ENCODE measurements around the gene BABAM1. TPM values are rescaled to one million over a fixed set of nuclear protein-coding genes. Genes with fewer than 3 reads are reported as not detected.

Gene BABAM1
- total RNA-seq, 1 experiment from 2014 or later: 146 TPM

- TF ChIP-seq, protein P1, sequence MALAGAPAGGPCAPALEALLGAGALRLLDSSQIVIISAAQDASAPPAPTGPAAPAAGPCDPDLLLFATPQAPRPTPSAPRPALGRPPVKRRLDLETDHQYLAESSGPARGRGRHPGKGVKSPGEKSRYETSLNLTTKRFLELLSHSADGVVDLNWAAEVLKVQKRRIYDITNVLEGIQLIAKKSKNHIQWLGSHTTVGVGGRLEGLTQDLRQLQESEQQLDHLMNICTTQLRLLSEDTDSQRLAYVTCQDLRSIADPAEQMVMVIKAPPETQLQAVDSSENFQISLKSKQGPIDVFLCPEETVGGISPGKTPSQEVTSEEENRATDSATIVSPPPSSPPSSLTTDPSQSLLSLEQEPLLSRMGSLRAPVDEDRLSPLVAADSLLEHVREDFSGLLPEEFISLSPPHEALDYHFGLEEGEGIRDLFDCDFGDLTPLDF (CRISPR knock-in tag; IDR thresholded peaks at IDR 0.05): no peak
- 0 out of 2 replicates have a peak, but pooled peaks have one; percentile 28 for TF ChIP-seq ZBTB21 (CRISPR knock-in tag; IDR thresholded peaks at IDR 0.05; ENCODE audit: borderline replicate concordance)
- TF ChIP-seq NFE2L1 (CRISPR knock-in tag; IDR thresholded peaks at IDR 0.05): peak; percentile 42; the same call in 1 of the 2 replicates
Measured at GRCh38 chr19:17327068-17327653, 59.9 kb downstream of the BABAM1 start (continued).

- POLR2A ChIA-PET: interaction anchor here (0.5 to 1.4 kb wide), 8 partner anchors 11 to 669 kb away, joined by 3 to 11 read pairs (median 4); partner anchors contain the start of genes ABHD8, DDA1 and MRPL34
- H3K4me3 Mint-ChIP-seq: peak overlapping the region; percentile 84
- TF ChIP-seq, protein P2, sequence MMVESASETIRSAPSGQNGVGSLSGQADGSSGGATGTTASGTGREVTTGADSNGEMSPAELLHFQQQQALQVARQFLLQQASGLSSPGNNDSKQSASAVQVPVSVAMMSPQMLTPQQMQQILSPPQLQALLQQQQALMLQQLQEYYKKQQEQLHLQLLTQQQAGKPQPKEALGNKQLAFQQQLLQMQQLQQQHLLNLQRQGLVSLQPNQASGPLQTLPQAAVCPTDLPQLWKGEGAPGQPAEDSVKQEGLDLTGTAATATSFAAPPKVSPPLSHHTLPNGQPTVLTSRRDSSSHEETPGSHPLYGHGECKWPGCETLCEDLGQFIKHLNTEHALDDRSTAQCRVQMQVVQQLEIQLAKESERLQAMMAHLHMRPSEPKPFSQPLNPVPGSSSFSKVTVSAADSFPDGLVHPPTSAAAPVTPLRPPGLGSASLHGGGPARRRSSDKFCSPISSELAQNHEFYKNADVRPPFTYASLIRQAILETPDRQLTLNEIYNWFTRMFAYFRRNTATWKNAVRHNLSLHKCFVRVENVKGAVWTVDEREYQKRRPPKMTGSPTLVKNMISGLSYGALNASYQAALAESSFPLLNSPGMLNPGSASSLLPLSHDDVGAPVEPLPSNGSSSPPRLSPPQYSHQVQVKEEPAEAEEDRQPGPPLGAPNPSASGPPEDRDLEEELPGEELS (CRISPR knock-in tag; IDR thresholded peaks at IDR 0.05): peak; percentile 86; the same call in 1 of the 2 replicates
- TF ChIP-seq ATF6 (CRISPR knock-in tag; IDR thresholded peaks at IDR 0.05) (no peak), ZNF416 (CRISPR knock-in tag; IDR thresholded peaks at IDR 0.05) (no peak), ZMAT4 (CRISPR knock-in tag; IDR thresholded peaks at IDR 0.05) (no peak), SP1 (CRISPR knock-in tag; conservative IDR thresholded peaks at IDR 0.05) (peak; percentile 77), ESRRA (CRISPR knock-in tag; IDR thresholded peaks at IDR 0.05; ENCODE audit: borderline replicate concordance) (no peak), CTCF (IDR thresholded peaks at IDR 0.05) (0 out of 2 replicates have a peak, but pooled peaks have one; percentile 17)
- TF ChIP-seq, protein P3, sequence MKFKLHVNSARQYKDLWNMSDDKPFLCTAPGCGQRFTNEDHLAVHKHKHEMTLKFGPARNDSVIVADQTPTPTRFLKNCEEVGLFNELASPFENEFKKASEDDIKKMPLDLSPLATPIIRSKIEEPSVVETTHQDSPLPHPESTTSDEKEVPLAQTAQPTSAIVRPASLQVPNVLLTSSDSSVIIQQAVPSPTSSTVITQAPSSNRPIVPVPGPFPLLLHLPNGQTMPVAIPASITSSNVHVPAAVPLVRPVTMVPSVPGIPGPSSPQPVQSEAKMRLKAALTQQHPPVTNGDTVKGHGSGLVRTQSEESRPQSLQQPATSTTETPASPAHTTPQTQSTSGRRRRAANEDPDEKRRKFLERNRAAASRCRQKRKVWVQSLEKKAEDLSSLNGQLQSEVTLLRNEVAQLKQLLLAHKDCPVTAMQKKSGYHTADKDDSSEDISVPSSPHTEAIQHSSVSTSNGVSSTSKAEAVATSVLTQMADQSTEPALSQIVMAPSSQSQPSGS (CRISPR knock-in tag; IDR thresholded peaks at IDR 0.05; ENCODE audit: borderline replicate concordance, low read depth): no peak
- TF ChIP-seq, protein P4, sequence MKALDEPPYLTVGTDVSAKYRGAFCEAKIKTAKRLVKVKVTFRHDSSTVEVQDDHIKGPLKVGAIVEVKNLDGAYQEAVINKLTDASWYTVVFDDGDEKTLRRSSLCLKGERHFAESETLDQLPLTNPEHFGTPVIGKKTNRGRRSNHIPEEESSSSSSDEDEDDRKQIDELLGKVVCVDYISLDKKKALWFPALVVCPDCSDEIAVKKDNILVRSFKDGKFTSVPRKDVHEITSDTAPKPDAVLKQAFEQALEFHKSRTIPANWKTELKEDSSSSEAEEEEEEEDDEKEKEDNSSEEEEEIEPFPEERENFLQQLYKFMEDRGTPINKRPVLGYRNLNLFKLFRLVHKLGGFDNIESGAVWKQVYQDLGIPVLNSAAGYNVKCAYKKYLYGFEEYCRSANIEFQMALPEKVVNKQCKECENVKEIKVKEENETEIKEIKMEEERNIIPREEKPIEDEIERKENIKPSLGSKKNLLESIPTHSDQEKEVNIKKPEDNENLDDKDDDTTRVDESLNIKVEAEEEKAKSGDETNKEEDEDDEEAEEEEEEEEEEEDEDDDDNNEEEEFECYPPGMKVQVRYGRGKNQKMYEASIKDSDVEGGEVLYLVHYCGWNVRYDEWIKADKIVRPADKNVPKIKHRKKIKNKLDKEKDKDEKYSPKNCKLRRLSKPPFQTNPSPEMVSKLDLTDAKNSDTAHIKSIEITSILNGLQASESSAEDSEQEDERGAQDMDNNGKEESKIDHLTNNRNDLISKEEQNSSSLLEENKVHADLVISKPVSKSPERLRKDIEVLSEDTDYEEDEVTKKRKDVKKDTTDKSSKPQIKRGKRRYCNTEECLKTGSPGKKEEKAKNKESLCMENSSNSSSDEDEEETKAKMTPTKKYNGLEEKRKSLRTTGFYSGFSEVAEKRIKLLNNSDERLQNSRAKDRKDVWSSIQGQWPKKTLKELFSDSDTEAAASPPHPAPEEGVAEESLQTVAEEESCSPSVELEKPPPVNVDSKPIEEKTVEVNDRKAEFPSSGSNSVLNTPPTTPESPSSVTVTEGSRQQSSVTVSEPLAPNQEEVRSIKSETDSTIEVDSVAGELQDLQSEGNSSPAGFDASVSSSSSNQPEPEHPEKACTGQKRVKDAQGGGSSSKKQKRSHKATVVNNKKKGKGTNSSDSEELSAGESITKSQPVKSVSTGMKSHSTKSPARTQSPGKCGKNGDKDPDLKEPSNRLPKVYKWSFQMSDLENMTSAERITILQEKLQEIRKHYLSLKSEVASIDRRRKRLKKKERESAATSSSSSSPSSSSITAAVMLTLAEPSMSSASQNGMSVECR (CRISPR knock-in tag; IDR thresholded peaks at IDR 0.05; ENCODE audit: borderline replicate concordance): no peak; the same call in 1 of the 2 replicates
- TF ChIP-seq, protein P5, sequence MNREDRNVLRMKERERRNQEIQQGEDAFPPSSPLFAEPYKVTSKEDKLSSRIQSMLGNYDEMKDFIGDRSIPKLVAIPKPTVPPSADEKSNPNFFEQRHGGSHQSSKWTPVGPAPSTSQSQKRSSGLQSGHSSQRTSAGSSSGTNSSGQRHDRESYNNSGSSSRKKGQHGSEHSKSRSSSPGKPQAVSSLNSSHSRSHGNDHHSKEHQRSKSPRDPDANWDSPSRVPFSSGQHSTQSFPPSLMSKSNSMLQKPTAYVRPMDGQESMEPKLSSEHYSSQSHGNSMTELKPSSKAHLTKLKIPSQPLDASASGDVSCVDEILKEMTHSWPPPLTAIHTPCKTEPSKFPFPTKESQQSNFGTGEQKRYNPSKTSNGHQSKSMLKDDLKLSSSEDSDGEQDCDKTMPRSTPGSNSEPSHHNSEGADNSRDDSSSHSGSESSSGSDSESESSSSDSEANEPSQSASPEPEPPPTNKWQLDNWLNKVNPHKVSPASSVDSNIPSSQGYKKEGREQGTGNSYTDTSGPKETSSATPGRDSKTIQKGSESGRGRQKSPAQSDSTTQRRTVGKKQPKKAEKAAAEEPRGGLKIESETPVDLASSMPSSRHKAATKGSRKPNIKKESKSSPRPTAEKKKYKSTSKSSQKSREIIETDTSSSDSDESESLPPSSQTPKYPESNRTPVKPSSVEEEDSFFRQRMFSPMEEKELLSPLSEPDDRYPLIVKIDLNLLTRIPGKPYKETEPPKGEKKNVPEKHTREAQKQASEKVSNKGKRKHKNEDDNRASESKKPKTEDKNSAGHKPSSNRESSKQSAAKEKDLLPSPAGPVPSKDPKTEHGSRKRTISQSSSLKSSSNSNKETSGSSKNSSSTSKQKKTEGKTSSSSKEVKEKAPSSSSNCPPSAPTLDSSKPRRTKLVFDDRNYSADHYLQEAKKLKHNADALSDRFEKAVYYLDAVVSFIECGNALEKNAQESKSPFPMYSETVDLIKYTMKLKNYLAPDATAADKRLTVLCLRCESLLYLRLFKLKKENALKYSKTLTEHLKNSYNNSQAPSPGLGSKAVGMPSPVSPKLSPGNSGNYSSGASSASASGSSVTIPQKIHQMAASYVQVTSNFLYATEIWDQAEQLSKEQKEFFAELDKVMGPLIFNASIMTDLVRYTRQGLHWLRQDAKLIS (CRISPR knock-in tag; IDR thresholded peaks at IDR 0.05; ENCODE audit: borderline replicate concordance): no peak; the same call in 1 of the 2 replicates
Measured at GRCh38 chr19:17327654-17328516, 60.6 kb downstream of the BABAM1 start.

More at GRCh38 chr19:17327654-17328516, 60.6 kb downstream of the BABAM1 start:
- CTCF ChIA-PET: interaction anchor here (0.6 to 3.5 kb wide), 37 partner anchors 8 to 278 kb away, joined by 3 to 35 read pairs (median 4); partner anchors contain the start of genes ANKLE1, DDA1, MRPL34 and MVB12A
- Mint-ChIP-seq H3K27ac (peak overlapping the region; percentile 98), H3K4me1 (peaks cover 16% of the 10 kb centered on the region), H3K27me3 (ENCODE audit: low read depth) (peaks cover 5% of the 10 kb centered on the region), H3K36me3 (peaks cover 11% of the 10 kb centered on the region), H3K9me3 (peaks cover 4% of the 10 kb centered on the region)
- DNase-seq (ENCODE audit: low spot score) (peak; percentile 93), ATAC-seq (peak; percentile 72)

All from WTC11 (cell line).